ENCODE measurements around the gene PDE7B.
A peak's percentile ranks its signal among the peaks of the same experiment; 100 is the strongest.

PDE7B gene

DNA sequence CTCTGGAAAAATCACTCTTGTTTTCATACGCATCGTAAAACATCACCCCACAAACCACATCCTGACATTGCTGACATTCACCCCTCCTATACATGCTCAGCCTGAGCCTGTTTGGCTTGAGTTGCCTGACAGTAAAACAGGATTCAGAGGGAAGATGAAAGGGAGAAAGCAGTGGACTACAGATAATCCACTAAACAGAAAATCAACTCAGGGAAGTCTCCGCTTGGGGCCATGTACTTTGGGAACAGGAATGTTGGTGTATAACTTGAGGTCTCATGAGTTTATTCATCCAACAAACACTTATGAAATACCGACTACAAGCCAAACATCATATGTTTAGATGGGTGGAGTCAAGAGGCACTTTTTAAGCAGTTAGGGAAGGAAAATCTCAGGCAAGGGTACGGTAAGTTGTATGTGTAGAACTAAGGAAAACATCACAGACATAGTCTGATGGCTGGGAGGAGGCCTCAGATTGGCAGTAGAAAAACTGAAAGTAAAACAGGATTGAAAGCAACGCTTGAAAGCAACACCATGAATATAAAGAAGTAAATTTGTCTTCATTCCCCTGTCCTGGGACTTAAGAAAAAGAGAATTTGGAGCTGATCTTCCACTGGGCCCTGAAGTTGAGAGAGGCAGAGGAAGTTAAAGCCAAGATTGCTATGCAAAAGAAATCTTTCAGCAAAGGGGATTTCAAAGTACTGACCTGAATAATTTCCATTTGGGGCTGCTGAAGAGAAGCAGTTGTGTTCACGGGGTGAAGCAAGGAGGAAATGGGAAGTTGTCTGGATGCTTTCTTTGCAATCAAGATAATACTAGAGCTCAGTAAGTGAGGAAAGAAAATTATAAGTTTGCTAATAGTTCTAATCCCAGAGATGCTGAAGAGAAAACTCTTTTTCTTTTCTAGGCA, 28.8 kb downstream of the PDE7B start:
- H3K4me3 ChIP-seq (replicated peaks; ENCODE audit: low read depth, low read length): peak overlapping the region; percentile 8
- no peaks in the 10 kb centered on the region for H3K36me3 ChIP-seq (ENCODE audit: control insufficient read depth, insufficient read depth, low read length)
- no peak for TF ChIP-seq CTCF (IDR thresholded peaks at IDR 0.05; ENCODE audit: insufficient read depth, low read length, poor library complexity, severe bottlenecking)
- no peaks in the 10 kb centered on the region for H3K27me3 ChIP-seq (replicated peaks; ENCODE audit: control insufficient read depth, insufficient read depth, low read length)
- DNase-seq (ENCODE audit: extremely low read depth, insufficient read length): peak; percentile 25

GRCh38 chr6:135883045-135883444, 31.5 kb downstream of the PDE7B start:
- Histone ChIP-seq H3K4me3 (replicated peaks; ENCODE audit: low read depth, low read length) (no peak overlapping the region), H3K27me3 (replicated peaks; ENCODE audit: control insufficient read depth, insufficient read depth, low read length) (no peaks in the 10 kb centered on the region), H3K36me3 (ENCODE audit: control insufficient read depth, insufficient read depth, low read length) (no peaks in the 10 kb centered on the region)
- DNase-seq (ENCODE audit: extremely low read depth, insufficient read length): no peak
- TF ChIP-seq CTCF (IDR thresholded peaks at IDR 0.05; ENCODE audit: insufficient read depth, low read length, poor library complexity, severe bottlenecking): no peak

DNA sequence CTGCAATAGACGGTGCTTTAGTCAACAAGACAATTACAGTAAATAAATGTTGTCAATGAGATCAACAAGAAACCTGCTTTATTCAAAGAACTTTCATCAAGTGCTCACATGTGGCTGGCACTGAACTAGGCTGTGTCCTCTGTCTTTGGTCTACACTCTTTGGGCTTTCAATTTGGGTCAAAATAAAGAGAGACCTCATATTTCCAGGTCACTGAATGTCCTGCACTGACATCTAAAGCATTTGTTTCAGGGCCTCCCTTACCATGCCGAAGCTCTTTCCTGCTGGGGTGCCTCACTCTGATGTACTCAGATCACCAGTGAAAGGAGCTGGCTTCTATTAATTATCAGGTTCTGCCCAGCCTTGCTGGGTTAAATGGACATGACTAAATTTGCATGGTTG, 32.0 kb downstream of the PDE7B start:
- no peak for TF ChIP-seq CTCF (IDR thresholded peaks at IDR 0.05; ENCODE audit: insufficient read depth, low read length, poor library complexity, severe bottlenecking)
- DNase-seq (ENCODE audit: extremely low read depth, insufficient read length): no peak

DNA sequence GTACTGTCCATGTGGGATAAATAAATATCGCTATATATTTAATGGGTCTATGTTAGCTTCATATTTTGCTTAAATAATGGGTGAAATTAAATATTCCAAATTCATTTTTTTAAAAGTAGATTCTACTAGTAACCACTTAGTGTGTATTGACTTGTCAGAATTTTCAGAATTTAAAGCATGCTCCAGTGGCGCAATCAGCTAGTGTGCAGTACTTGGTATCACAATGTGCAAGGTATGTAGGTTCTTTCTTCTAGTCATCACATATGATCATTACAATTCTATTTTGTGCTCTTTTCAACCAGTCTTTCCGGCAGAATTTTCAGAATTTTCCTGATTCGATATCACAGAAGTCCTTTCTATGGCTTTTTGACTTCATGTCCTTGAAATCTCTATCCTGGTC, 32.6 kb downstream of the PDE7B start:
- Histone ChIP-seq H3K36me3 (ENCODE audit: control insufficient read depth, insufficient read depth, low read length) (no peaks in the 10 kb centered on the region), H3K4me3 (replicated peaks; ENCODE audit: low read depth, low read length) (no peak overlapping the region), H3K27me3 (replicated peaks; ENCODE audit: control insufficient read depth, insufficient read depth, low read length) (no peaks in the 10 kb centered on the region)
- TF ChIP-seq CTCF (IDR thresholded peaks at IDR 0.05; ENCODE audit: insufficient read depth, low read length, poor library complexity, severe bottlenecking): no peak
- no peak for DNase-seq (ENCODE audit: extremely low read depth, insufficient read length)

More for the DNA sequence above, 32.0 kb downstream of the PDE7B start:
- Histone ChIP-seq H3K36me3 (ENCODE audit: control insufficient read depth, insufficient read depth, low read length) (no peaks in the 10 kb centered on the region), H3K27me3 (replicated peaks; ENCODE audit: control insufficient read depth, insufficient read depth, low read length) (no peaks in the 10 kb centered on the region), H3K4me3 (replicated peaks; ENCODE audit: low read depth, low read length) (no peak overlapping the region)

DNA sequence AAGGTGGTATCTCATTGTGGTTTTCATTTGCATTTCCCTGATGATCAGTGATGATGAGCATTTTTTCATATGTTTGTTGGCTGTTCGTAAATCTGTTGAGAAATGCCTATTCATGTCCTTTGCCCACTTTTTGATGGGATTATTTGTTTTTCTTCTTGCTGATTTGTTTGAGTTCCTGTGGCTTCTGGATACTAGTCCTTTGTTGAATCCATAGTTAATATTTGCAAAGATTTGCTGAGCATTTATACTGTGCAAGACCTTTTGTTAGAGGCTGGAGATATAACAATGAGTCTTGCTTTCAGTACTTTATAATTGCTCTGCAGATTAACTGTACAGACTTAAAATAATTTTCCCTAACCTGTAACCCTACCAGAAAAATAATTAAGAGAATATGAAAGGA, 35.6 kb downstream of the PDE7B start:
- no peak for TF ChIP-seq CTCF (IDR thresholded peaks at IDR 0.05; ENCODE audit: insufficient read depth, low read length, poor library complexity, severe bottlenecking)
- no peak overlapping the region for H3K4me3 ChIP-seq (replicated peaks; ENCODE audit: low read depth, low read length)
- H3K36me3 ChIP-seq (ENCODE audit: control insufficient read depth, insufficient read depth, low read length): no peaks in the 10 kb centered on the region
- no peak for DNase-seq (ENCODE audit: extremely low read depth, insufficient read length)
- H3K27me3 ChIP-seq (replicated peaks; ENCODE audit: control insufficient read depth, insufficient read depth, low read length): no peaks in the 10 kb centered on the region

Measured in GM06990 (cell line).